ENCODE results near the gene GFRA4.

GFRA4 gene

GRCh38 chr20:3702611-3703391 is 39.6 kb upstream of the GFRA4 start:
- no peak for TF ChIP-seq CTCF (IDR thresholded peaks at IDR 0.05; ENCODE audit: low read depth, low read length)
- Histone ChIP-seq H3K4me3 (ENCODE audit: low read depth, low read length) (no peak overlapping the region), H3K4me1 (no peaks in the 10 kb centered on the region), H3K27me3 (no peaks in the 10 kb centered on the region), H3K36me3 (no peaks in the 10 kb centered on the region), H3K9me3 (no peaks in the 10 kb centered on the region)
- no peak for DNase-seq

- Histone ChIP-seq H3K36me3 (no peaks in the 10 kb centered on the region), H3K4me3 (ENCODE audit: low read depth, low read length) (no peak overlapping the region), H3K27me3 (no peaks in the 10 kb centered on the region), H3K4me1 (no peaks in the 10 kb centered on the region), H3K9me3 (0 out of 2 replicates have a peak, but pooled peaks cover 2% of the 10 kb centered on the region)
- DNase-seq, result no peak
- no peak for TF ChIP-seq CTCF (IDR thresholded peaks at IDR 0.05; ENCODE audit: low read depth, low read length)
Measured at GRCh38 chr20:3701061-3701998, 38.1 kb upstream of the GFRA4 start.

DNA sequence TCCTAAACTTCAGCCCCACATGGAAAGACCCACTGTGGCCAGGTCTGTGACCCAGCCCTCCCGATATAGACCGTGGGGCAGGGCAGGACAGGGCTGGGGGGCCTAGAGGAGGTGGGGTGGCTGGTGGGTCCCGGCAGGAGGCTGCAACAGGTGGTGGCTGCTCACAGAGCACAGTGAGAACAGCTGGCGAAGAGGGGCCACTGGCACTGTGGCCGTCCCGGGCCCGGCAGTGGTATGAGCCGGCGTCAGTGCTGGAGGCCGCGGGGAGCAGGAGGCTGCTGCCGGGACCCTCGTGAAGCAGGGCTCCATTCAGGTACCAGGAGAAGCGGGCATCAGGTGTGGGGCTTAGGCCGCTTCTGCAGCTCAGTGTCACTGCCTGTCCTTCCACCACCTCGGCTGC is 35.8 kb upstream of the GFRA4 start:
- H3K4me1 ChIP-seq, result no peaks in the 10 kb centered on the region
- H3K36me3 ChIP-seq, result no peaks in the 10 kb centered on the region
- H3K9me3 ChIP-seq, result 0 out of 2 replicates have a peak, but pooled peaks cover 2% of the 10 kb centered on the region
- TF ChIP-seq CTCF (IDR thresholded peaks at IDR 0.05; ENCODE audit: low read depth, low read length), result no peak
- no peak for DNase-seq
- H3K4me3 ChIP-seq (ENCODE audit: low read depth, low read length), result no peak overlapping the region
- H3K27me3 ChIP-seq, result no peaks in the 10 kb centered on the region

DNA sequence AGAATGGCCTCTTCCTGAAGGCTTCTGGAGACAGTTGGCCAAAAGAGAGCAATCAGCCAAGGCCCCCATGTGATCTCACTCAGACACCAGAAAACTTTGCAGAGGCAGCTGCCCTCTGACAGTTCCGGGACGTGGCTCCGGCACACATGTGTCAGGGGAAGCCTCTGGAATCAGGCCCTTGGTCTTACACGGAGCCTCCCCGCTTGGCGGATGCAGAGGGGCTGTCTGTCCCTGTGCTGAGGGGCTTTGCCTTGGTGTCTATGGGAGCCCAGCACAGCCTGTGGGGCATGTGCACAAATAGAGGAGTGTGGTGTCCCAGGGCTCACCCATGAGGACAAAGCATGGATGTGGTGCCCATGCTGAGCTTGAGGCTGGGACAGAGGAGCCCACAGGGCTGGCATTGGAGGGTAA is 35.4 kb upstream of the GFRA4 start:
- no peak for TF ChIP-seq CTCF (IDR thresholded peaks at IDR 0.05; ENCODE audit: low read depth, low read length)

DNA sequence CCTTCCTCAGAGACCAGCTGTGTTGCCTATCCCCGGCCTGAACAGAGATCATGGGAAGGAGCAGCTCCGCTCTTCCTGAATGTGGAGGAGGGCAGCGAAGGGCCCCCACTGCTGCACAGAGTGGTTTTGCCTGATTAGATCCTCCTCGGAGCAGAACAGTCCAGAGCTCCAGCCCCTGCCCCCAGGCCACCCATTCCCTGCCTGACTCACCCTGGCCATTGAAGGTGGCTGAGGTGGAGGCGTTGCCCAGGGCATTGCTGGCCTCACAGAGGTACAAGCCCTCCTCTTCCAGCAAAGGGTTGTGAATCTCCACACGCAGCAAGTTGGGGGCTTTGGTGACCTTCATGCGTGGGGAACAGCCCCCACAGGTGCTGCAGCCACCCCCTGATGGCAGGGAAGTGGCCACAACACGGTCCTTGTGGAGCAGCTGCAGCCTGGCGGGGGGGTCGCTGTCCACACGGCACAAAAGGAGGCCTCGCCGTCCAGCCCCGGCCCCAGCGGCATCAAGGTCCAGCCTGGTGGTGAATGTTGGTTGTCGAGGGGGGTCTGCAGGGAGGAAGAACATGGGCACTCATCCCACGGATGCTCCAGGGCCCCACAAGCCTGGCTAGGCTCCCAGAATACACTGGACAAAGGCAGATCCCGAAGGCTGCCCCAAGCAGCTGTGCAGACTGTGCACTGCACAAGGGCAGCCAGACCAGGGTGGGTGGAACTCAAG is 34.5 kb upstream of the GFRA4 start:
- H3K36me3 ChIP-seq, result no peaks in the 10 kb centered on the region

More for the DNA sequence above, 35.4 kb upstream of the GFRA4 start:
- H3K4me1 ChIP-seq, result no peaks in the 10 kb centered on the region
- no peaks in the 10 kb centered on the region for H3K27me3 ChIP-seq
- H3K36me3 ChIP-seq, result no peaks in the 10 kb centered on the region
- DNase-seq, result no peak
- 0 out of 2 replicates have a peak, but pooled peaks cover 2% of the 10 kb centered on the region for H3K9me3 ChIP-seq
- no peak overlapping the region for H3K4me3 ChIP-seq (ENCODE audit: low read depth, low read length)

More for the DNA sequence above, 34.5 kb upstream of the GFRA4 start:
- Histone ChIP-seq H3K27me3 (no peaks in the 10 kb centered on the region), H3K4me3 (ENCODE audit: low read depth, low read length) (no peak overlapping the region), H3K9me3 (0 out of 2 replicates have a peak, but pooled peaks cover 2% of the 10 kb centered on the region), H3K4me1 (no peaks in the 10 kb centered on the region)
- TF ChIP-seq CTCF (IDR thresholded peaks at IDR 0.05; ENCODE audit: low read depth, low read length), result no peak
- DNase-seq, result no peak
